Stimulated activated CD8-positive, alpha-beta memory T cell treated with anti-CD3 and anti-CD28 coated beads, Interleukin-2, amount 100 ng/mL, for 1 hour (primary cell): ENCODE data around the gene MARCHF9.

Experiments
- DNase-seq, 2 donors: peaks; one replicate each; pipeline ENCODE4 v3.0.0-alpha.2; 2020; ENCODE audit warnings: low read depth in 2 of 2

MARCHF9 gene

GRCh38 chr12:57737467-57738460, 17.1 kb upstream of the MARCHF9 start:
- no peak for DNase-seq

DNA sequence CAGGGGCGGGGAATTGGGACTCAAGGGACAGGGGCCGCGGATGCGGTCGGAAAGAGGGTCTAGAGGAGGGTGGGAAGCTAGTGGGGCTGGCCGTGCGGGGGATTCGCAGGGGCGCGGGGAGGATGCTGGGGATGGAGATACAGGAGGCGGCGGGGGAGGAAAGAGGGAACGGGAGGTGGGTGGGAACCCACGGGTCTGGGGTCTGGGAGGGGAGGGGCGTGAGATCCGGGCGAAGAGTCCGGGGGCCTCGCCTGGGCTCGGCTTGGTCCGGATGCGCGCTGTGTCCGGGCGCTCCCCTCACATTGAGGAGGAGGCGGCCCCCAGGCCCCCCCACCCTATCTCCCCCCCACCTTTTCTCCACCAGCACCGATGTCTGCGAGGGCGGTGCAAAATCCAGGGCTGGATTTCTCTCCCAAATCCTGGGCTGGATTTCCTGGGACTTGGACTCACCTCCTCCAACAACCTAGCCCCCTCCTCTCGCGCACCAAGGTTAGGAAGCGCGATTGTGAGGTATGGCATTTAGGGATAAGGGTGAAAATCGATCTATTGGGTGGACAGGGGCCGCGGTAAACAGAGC, 16.2 kb upstream of the MARCHF9 start, which contains the start of gene AGAP2:
Gene AGAP2 (minus strand): TSS at position 82 of the 577 bp plus-strand sequence. CDS start 496 bp downstream, outside the sequence.
- no peak for DNase-seq

GRCh38 chr12:57739387-57739786, 15.5 kb upstream of the MARCHF9 start:
- DNase-seq, result no peak

GRCh38 chr12:57739914-57740538, 14.9 kb upstream of the MARCHF9 start:
- DNase-seq, result no peak

DNA sequence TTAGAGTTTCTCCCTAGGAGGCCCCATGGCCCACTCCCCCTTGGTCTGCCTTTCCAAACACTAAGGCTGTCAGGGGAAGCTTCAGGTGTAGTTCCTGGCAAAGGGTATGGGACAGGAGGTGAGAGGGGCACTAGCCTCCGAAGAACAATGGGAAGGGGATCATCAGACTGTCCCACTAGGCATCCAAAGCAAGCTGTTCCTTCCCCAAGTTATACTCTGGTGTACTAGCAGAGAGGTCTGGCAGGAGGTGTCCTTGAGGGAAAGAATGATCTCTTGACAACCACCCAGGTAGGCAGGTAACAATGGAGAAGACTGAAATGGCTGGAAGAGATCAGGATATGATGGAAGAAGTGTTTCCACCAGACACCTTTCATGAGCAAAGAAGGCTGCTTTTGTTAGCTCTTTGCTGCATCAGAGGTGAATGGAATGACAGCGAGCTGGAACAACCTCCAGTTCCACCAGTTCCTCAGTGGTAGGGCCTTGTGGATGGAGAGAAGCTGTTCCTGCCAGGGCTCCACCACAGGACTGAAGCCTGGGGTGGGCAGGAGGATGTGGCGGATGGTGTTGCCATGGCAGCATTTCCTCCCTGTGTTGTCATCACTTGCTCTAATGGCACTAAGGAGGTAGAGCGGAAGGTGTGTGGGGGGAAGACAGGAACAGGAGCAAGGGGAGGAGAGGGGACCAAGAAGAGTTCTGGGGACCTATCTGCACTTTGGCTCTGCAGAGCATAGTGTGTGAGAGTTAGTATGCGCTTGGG, 14.1 kb upstream of the MARCHF9 start:
- DNase-seq, result peak; percentile 59 to 63

DNA sequence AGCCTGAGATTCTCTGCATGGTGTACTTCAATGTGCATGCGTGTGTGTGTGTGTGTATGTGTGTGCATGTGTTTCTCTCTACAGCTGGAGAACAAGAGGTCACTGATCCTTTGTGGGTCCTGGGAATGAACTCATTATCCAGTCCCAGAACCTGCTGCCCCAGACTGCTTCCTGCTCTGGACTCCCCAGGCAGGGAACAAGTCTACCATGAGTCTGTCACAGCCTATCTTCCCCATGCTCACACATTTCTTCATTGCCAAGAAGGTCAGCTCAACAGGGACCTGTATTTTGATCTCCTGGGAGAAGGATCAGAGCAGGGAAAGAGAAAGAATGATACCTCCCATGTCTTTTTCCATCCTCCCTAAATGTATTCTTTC, 13.5 kb upstream of the MARCHF9 start:
- no peak for DNase-seq

- peak; percentile 46 to 68 for DNase-seq
Measured at GRCh38 chr12:57741844-57742738, 12.8 kb upstream of the MARCHF9 start.

- no peak for DNase-seq
Measured at GRCh38 chr12:57743769-57744168, 11.1 kb upstream of the MARCHF9 start.

DNA sequence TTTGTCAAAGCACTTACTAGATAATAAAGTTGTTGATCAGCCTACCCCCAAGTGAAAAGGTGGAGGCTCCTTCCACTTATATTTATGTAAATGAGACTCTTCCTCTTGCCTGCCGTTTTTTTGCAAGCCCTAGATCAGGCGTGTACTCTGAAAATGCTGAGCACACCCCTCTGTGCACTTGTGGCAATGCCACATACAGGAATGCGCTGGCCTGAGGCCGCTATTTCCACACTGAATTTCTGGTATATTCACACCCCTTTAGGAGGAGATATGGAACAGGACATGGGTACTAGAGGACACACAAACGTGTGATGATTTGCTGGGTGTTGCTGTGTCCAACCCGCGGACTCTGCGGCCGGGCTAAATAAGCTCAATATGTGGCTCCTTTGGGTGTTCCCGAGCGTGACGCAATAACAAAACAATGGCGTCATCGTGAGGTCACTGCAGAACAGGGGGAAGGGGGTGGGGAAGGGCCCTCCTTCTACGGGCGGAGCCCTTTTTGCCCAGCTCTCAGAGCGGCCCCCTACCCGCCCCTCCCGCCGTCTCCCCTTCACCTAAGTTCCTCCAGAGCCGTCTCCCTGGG, 10.6 kb upstream of the MARCHF9 start:
- DNase-seq, result peak; percentile 39

DNA sequence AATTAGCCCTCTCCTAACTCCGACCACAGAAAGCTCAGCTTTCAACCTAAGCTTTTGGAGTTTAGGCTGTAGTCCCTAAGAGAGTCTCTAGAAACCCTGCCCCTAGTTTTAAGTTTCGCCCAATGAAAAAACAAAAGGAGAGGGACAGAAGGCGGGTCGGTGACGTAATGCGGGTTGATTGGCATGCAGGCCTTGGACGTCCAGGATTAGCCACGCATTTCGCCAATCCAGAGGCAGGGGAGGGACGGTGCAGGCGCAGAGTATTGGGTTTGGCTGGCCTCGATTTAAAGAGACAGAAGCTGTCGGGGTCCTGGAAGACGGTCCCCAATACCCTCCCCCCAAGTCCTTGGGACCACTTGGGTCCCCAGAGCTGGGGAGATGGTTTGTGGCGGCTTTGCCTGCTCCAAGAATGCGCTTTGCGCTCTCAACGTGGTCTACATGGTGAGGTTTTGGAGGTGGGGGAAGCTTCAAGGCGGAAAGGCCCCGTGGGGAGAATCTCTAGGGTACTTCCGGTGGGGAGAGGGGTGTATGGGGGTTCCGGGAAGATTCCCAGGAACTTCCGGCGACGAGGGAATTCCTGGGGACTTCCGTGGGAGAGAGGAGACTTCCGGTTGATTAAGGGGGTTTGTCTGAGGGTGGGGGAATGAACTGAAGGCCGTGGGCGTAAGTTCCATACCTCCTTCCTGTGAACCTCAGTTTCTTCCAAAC, 10.0 kb upstream of the MARCHF9 start, which contains the start of gene TSPAN31:
Gene TSPAN31 (plus strand): TSS at position 263 of the 708 bp plus-strand sequence. CDS start 116 bp downstream, at position 379.
- peak; percentile 83 to 90 for DNase-seq

DNA sequence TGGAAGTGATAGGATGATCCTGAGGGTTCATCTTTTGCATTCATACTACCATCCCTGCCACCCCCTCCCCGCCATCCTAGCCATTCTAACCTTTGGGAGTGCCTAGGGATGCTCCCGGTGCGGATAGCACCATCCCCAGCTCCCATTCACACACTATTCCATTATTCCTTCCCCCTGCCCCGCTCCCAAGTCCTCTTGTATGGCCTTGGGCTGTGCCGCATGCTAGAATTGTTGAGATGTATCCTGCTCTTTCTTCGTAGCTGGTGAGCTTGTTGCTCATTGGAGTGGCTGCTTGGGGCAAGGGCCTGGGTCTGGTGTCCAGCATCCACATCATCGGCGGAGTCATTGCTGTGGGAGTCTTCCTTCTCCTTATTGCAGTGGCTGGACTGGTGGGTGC, 9.4 kb upstream of the MARCHF9 start:
- DNase-seq, result no peak

DNA sequence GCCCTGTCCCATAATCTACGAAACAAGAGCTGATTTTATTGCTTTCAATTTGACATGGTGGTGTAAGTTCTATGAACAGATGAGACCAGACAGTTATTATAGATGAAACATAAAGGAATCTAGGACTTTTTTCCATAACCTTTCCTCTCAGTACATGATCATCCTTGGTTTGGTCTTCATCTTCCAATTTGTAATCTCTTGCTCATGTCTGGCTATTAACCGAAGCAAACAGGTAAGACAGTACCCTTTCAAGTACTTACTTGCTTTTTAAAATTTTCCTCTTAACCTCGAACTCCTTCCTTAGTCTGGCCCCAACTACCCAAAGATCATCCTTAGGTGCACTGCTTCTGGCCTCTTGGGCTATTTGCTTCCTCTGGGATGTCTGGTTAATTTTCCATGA, 8.9 kb upstream of the MARCHF9 start:
- DNase-seq, result no peak

DNA sequence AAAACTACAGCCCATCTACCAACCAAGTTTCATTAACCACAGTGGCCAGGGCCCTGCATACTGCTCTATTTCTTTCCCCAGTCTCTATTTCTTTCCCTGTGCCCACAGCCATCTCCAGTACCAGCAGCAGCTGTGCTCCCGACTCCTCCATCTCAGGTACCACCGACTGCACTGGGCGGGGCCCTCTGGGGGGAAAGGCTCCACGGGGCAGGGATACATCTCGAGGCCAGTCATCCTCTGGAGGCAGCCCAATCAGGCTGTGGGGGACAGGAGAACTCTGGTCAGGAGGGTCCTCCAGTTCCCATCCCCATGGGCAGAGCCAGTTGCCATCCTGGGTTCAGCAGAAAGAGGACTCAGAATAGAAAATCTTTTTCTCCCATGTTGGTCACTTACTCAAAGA, 5.8 kb upstream of the MARCHF9 start:
- DNase-seq, result no peak

DNA sequence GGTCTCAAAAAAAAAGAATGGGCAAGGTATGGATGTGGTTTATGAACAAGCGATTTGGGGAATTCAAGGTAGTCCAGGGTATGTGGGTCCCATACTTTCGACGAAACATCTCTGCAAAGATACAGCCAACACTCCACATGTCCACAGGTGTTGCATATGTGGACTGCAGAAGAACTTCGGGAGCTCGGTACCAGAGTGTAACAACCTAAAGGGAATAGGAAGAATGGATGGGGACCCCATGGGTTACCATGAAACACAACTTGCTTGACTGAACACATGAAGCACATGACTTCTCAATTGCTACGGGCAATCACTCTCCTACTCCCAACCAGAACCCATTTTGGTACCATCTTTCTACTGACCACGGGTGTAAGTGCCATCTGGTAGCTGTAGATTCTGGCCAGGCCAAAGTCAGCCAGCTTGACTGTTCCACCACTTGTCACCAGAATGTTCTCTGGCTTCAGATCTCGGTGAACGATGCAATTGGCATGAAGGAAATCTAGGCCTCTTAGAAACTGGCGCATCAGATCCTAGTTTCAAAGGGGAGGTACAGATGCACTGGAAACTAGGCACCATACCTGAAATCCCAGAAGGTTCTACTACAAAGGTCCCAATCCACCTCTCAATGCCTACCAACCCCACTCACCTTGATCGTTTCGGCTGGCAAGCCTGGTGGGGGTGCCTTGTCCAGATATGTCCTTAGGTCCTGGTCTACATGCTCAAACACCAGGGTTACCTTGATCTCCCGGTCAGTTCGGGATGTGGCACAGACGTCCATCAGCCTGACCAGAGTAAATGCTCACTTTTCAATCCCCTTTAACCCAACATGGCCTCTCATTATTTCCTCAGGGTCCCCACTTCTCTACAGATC, 4.1 kb upstream of the MARCHF9 start:
- no peak for DNase-seq

DNA sequence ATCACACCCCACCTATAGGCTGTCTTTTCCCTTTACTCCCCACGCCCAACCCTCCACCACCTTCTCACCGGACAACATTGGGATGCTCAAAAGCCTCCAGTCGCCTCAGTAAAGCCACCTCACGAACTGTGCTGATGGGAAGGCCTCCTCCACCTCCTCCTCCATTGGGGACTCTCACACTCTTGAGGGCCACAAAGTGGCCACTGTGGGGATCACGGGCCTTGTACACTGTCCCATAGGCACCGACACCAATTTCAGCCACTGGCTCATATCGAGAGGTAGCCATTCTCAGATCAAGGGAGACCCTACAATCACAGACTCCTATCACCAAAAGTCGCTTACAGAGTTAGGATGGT, 3.5 kb upstream of the MARCHF9 start:
- DNase-seq, result no peak

- peak; percentile 96 to 98 for DNase-seq
Measured at GRCh38 chr12:57751788-57752667, 2.9 kb upstream of the MARCHF9 start, which contains the start of gene CDK4. Gene CDK4, minus strand, starts transcription at chr12:57752310. Its CDS starts 593 bp downstream, at chr12:57751717.

DNA sequence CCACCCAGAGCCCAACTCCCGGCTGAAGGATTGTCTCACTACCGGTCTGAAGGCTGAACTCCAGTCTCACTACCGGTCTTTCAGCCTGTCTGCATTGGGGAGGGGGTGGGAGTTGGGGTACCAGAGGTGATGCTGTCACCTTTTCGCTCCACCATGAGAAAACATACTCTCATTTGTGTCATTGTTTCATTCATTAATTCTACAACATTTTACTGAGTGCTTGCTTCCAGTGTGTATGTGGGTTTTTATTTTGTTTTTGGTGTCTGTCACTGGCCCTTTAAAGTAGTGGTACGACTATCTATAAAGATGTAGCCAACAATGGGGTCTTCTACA, 2.3 kb upstream of the MARCHF9 start:
- DNase-seq, result no peak
